Measurements from ENCODE around the gene ACIN1.

GRCh38 chr14:23090254-23090636 is 4.7 kb downstream of the ACIN1 start:
- TF ChIP-seq POLR2AphosphoS5 (IDR thresholded peaks at IDR 0.05; ENCODE audit: borderline replicate concordance, low read depth, low read length) (no peak), EZH2 (IDR thresholded peaks at IDR 0.05) (no peak), FOXP2 (optimal IDR thresholded peaks at IDR 0.05; ENCODE audit: control extremely low read depth, extremely low read length, insufficient read depth) (no peak)
